Tibial artery (tissue), 4 donors: ENCODE results near the gene CHST9.

Source experiments
- DNase-seq, 2 donors: peaks; one replicate each; pipeline ENCODE4 v3.0.0-alpha.2; 2019
- H3K27ac ChIP-seq, 2 donors: fragments of 200-600 bp; sonication (generic) in 1 of 2; 1 replicate in 1 of 2; 2 replicates in 1 of 2; pipeline ENCODE4 v1.5.1; 2018 to 2019; ENCODE audit warnings: mild to moderate bottlenecking in 1 of 2
- H3K27me3 ChIP-seq, 2 donors: fragments of 200-600 bp; sonication (generic) in 1 of 2; one replicate each; pipeline versions ENCODE4 v1.5.1 to v1.6.0; 2016 to 2019
- H3K36me3 ChIP-seq, 3 donors: fragments of 200-600 bp; sonication (generic) in 2 of 3; one replicate each; pipeline ENCODE4 v1.5.1; 2016 to 2019; ENCODE audit warnings: mild to moderate bottlenecking in 2 of 3
- H3K4me1 ChIP-seq, 4 donors: fragments of 200-600 bp; sonication (generic) in 2 of 4; 1 replicate in 3 of 4; 2 replicates in 1 of 4; pipeline ENCODE4 v1.5.1; 2016 to 2019
- H3K4me3 ChIP-seq, 2 donors: fragments of 200-600 bp; sonication (generic) in 1 of 2; 1 replicate in 1 of 2; 2 replicates in 1 of 2; pipeline ENCODE4 v1.5.1; 2018 to 2019; ENCODE audit warnings: mild to moderate bottlenecking in 2 of 2
- H3K9me3 ChIP-seq, 3 donors: fragments of 200-600 bp; sonication (generic) in 1 of 3; one replicate each; pipeline ENCODE4 v1.5.1; 2016 to 2019
- CTCF ChIP-seq, 2 experiments: fragments of 200-600 bp in 1 of 2; fragments of 450-650 bp in 1 of 2; IDR thresholded peaks; one replicate each; pipeline ENCODE4 v1.5.1; 2017 to 2019; ENCODE audit warnings: antibody characterized with exemption in 2 of 2, mild to moderate bottlenecking in 1 of 2, moderate library complexity in 1 of 2
- intact Hi-C: fragments of 100-400 bp; cut with DNase I; formaldehyde crosslinking; loops from one replicate; pipeline ENCODE4 v1.15.0; 2023; ENCODE audit warnings: low total_unique reads

The CHST9 gene

DNA sequence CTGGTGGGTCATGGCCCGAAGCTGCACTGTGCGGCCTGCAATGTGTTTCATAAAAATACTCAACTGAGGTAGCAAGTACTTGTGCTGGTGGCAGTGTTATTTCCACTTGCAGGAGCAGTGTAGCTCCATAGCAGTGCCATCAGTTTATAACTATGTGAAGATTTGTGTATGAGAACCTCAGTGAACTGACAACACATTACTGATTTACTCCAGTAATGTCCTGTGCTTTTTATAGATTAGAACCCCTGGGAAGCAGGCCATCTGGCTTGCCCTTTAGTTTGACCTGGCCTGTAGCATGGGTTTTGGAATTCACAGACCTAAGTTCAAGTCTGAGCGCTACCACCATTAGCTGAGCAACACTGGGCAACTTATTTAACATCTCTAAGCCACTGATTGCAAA is 219.9 kb downstream of the CHST9 start:
- no peak overlapping the region for H3K4me3 ChIP-seq
- TF ChIP-seq CTCF (IDR thresholded peaks at IDR 0.05), result no peak
- intact Hi-C loops, result no loop called here
- H3K27me3 ChIP-seq, result no peaks in the 10 kb centered on the region
- no peaks in the 10 kb centered on the region for H3K9me3 ChIP-seq
- no peaks in the 10 kb centered on the region for H3K4me1 ChIP-seq
- no peak overlapping the region for H3K27ac ChIP-seq
- no peaks in the 10 kb centered on the region for H3K36me3 ChIP-seq
- DNase-seq, result no peak

DNA sequence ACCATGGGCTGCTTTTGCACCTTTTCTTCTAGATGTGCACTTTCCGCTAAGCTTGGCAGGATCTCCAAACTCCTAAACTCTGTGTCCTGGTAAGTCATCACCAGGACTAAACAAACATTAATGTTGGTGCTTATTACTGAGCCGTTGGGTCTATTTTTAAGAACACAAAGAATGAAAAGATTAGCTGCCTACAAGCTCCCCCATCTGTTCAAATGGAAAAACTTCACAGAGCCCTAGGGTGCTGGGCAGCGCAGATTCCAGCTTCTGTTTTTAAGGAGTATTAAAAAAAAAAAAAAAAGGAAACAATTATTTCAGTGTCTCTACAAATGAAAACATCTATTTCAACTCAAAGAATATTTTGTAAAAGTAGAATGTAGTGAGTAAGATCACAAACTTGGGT is 221.8 kb downstream of the CHST9 start:
- TF ChIP-seq CTCF (IDR thresholded peaks at IDR 0.05), result no peak

GRCh38 chr18:26961839-26962238 is 223.3 kb downstream of the CHST9 start:
- no peak for TF ChIP-seq CTCF (IDR thresholded peaks at IDR 0.05)
- H3K4me1 ChIP-seq, result no peaks in the 10 kb centered on the region
- H3K27ac ChIP-seq, result no peak overlapping the region
- no peak for DNase-seq
- H3K36me3 ChIP-seq, result no peaks in the 10 kb centered on the region
- intact Hi-C loops, result no loop called here
- no peak overlapping the region for H3K4me3 ChIP-seq
- H3K27me3 ChIP-seq, result no peaks in the 10 kb centered on the region
- no peaks in the 10 kb centered on the region for H3K9me3 ChIP-seq

More for the DNA sequence above, 221.8 kb downstream of the CHST9 start:
- Histone ChIP-seq H3K4me1 (no peaks in the 10 kb centered on the region), H3K4me3 (no peak overlapping the region), H3K27ac (no peak overlapping the region), H3K9me3 (no peaks in the 10 kb centered on the region), H3K27me3 (no peaks in the 10 kb centered on the region), H3K36me3 (no peaks in the 10 kb centered on the region)
- no peak for DNase-seq
- intact Hi-C loops, result no loop called here

GRCh38 chr18:26960911-26961310 is 224.2 kb downstream of the CHST9 start:
- H3K27ac ChIP-seq, result no peak overlapping the region
- no peaks in the 10 kb centered on the region for H3K4me1 ChIP-seq
- no peaks in the 10 kb centered on the region for H3K9me3 ChIP-seq
- TF ChIP-seq CTCF (IDR thresholded peaks at IDR 0.05), result no peak
- no peaks in the 10 kb centered on the region for H3K36me3 ChIP-seq
- no peaks in the 10 kb centered on the region for H3K27me3 ChIP-seq
- H3K4me3 ChIP-seq, result no peak overlapping the region
- DNase-seq, result no peak
- intact Hi-C loops, result no loop called here

GRCh38 chr18:26956863-26957262 is 228.2 kb downstream of the CHST9 start:
- no peak overlapping the region for H3K27ac ChIP-seq
- no peak overlapping the region for H3K4me3 ChIP-seq
- no peak for TF ChIP-seq CTCF (IDR thresholded peaks at IDR 0.05)
- DNase-seq, result no peak
- intact Hi-C loops, result no loop called here
- no peaks in the 10 kb centered on the region for H3K4me1 ChIP-seq
- no peaks in the 10 kb centered on the region for H3K9me3 ChIP-seq
- H3K27me3 ChIP-seq, result no peaks in the 10 kb centered on the region
- no peaks in the 10 kb centered on the region for H3K36me3 ChIP-seq

- Histone ChIP-seq H3K27me3 (no peaks in the 10 kb centered on the region), H3K4me3 (no peak overlapping the region), H3K9me3 (no peaks in the 10 kb centered on the region), H3K27ac (no peak overlapping the region), H3K36me3 (no peaks in the 10 kb centered on the region), H3K4me1 (no peaks in the 10 kb centered on the region)
- no peak for DNase-seq
- TF ChIP-seq CTCF (IDR thresholded peaks at IDR 0.05), result no peak
- intact Hi-C loops, result no loop called here
Observed at GRCh38 chr18:26948703-26949102, 236.4 kb downstream of the CHST9 start.
